Mesothelial cell of epicardium (in vitro differentiated cells): Measurements from ENCODE around the gene AQP2. TPM values are rescaled to one million over a fixed set of nuclear protein-coding genes. Genes with fewer than 3 reads are reported as not detected.

ENCODE experiments used
- DNase-seq, 2 experiments: peaks; one replicate each; pipeline ENCODE4 v3.0.0; 2021; ENCODE audit warnings: low spot score in 2 of 2; ENCODE audit not compliant: unreplicated experiment in 2 of 2
- H3K27ac Mint-ChIP-seq: 2 replicates; pipeline ENCODE4 v1.8.0; 2021; ENCODE audit warnings: mixed read lengths
- H3K27me3 Mint-ChIP-seq: 2 replicates; pipeline ENCODE4 v1.8.0; 2021; ENCODE audit warnings: low read depth, mixed read lengths
- H3K36me3 Mint-ChIP-seq: 2 replicates; pipeline ENCODE4 v1.8.0; 2021; ENCODE audit warnings: mixed read lengths
- H3K4me1 Mint-ChIP-seq: 2 replicates; pipeline ENCODE4 v1.8.0; 2021; ENCODE audit warnings: mixed read lengths
- H3K4me3 Mint-ChIP-seq: 2 replicates; pipeline ENCODE4 v1.8.0; 2021; ENCODE audit warnings: mild to moderate bottlenecking, moderate library complexity, mixed read lengths
- H3K9me3 Mint-ChIP-seq: 2 replicates; pipeline ENCODE4 v1.8.0; 2021; ENCODE audit warnings: mixed read lengths
- CTCF ChIP-seq: fragments of 200-600 bp; sonication (generic); IDR thresholded peaks from one replicate; pipeline ENCODE4 v1.5.0; 2021; ENCODE audit warnings: antibody characterized with exemption; ENCODE audit not compliant: unreplicated experiment
- total RNA-seq: library from RNA; stranded (reverse); gene quantifications from 3 replicates; pipeline ENCODE4 v1.2.1, GENCODE V29; 2021

The AQP2 gene
- total RNA-seq, 1 donor from 2014 or later = not detected

GRCh38 chr12:49951411-49952240 lies 1.1 kb downstream of the AQP2 start:
- no peak overlapping the region for H3K27ac Mint-ChIP-seq
- H3K4me3 Mint-ChIP-seq = no peak overlapping the region
- peaks cover 7% of the 10 kb centered on the region for H3K4me1 Mint-ChIP-seq
- peaks cover 24% of the 10 kb centered on the region for H3K27me3 Mint-ChIP-seq
- no peak for TF ChIP-seq CTCF
- no peaks in the 10 kb centered on the region for H3K36me3 Mint-ChIP-seq
- DNase-seq = no peak
- H3K9me3 Mint-ChIP-seq = no peaks in the 10 kb centered on the region

DNA sequence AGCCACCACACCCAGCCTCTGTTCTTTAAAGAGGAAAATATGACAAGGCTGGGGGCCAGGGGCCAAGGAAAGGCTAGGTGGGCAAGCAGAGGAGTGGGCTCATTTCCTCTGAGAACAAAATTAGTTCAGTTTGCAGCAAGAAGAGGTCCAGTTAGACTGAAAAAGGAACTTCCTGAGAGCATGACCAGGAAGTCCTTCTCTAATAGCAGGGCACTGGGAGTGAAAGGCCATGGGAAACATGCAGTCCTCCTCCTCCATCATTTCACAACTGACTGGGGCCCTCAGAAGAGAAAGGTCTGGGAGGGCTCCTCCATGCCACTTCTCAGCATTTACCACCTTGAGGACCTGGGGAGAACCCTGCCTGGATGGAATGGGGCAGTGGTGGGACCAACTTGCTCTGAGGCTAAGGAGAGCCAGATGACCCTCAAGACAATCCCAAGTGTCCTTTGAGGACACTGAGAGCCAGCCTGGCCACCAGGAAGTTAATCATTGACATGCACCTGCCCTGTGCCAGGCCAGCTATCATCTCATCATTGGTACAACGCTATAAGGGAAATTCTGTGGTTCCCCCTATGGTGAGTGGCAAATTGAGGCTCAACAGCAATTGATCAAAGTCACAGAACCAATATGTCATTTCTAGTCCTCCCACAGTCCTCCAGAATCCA lies 2.0 kb downstream of the AQP2 start:
- H3K9me3 Mint-ChIP-seq = no peaks in the 10 kb centered on the region
- H3K27me3 Mint-ChIP-seq = peaks cover 32% of the 10 kb centered on the region
- H3K27ac Mint-ChIP-seq = no peak overlapping the region
- peaks cover 7% of the 10 kb centered on the region for H3K4me1 Mint-ChIP-seq
- DNase-seq = no peak
- no peaks in the 10 kb centered on the region for H3K36me3 Mint-ChIP-seq
- TF ChIP-seq CTCF = no peak
- H3K4me3 Mint-ChIP-seq = no peak overlapping the region

DNA sequence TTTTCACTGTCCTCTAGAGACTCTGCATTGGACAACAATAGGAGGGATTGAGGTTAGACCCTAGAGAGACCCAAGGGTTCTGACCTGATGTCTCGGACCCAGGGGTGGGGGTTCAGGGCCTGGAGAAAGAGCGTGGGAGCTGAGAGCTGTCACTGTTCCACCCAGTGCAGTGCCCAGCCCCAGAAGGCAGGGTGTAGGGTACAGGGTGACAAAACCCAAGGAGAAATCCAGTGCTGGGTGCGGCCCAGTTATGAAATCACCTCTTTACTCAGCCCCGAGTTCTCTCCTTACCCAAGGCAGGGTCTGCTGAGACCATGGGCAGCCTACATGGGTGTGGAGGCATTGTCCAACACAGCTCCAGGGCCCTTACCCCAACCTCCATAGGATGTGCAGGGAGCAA lies 2.6 kb downstream of the AQP2 start:
- Mint-ChIP-seq H3K9me3 (no peaks in the 10 kb centered on the region), H3K4me3 (no peak overlapping the region), H3K27ac (no peak overlapping the region), H3K4me1 (peaks cover 7% of the 10 kb centered on the region), H3K36me3 (no peaks in the 10 kb centered on the region), H3K27me3 (peaks cover 38% of the 10 kb centered on the region)
- DNase-seq = no peak
- TF ChIP-seq CTCF = no peak

DNA sequence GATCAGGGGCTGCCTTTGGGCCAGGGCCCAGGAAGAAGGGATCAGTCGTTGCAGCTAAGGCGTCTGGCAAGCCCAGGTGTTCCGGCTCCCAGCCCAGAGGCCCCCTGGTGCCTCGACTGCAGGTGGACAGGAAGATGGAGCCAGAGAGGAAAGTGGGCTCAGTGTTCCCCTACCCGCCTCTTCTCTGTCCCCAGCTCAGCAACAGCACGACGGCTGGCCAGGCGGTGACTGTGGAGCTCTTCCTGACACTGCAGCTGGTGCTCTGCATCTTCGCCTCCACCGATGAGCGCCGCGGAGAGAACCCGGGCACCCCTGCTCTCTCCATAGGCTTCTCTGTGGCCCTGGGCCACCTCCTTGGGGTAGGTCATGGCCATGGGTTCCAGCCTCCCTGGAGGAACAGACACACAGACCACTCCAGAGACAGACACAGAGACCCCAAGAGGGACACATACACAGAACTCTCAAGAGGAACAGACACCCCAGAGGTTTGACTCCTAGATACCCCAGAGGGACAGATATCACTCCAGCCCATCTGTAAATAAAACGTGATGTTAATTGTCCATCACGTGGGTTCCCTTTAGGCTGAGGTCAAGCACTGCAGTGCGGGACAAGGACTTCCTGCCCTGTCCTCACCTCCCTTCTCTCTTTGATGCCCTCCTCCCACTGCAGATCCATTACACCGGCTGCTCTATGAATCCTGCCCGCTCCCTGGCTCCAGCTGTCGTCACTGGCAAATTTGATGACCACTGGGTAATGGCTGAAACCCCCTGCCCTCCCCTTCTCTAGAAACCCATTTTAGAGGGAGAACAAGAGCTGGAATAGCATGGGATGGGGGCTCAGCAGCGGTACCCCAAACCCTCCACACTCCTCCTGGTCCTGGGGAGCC lies 3.7 kb downstream of the AQP2 start:
- Mint-ChIP-seq H3K9me3 (no peaks in the 10 kb centered on the region), H3K4me3 (no peak overlapping the region), H3K36me3 (no peaks in the 10 kb centered on the region), H3K27me3 (peaks cover 49% of the 10 kb centered on the region), H3K27ac (no peak overlapping the region), H3K4me1 (peaks cover 7% of the 10 kb centered on the region)
- no peak for TF ChIP-seq CTCF
- no peak for DNase-seq

- Mint-ChIP-seq H3K4me3 (no peak overlapping the region), H3K27ac (no peak overlapping the region), H3K4me1 (peaks cover 10% of the 10 kb centered on the region), H3K27me3 (peaks cover 58% of the 10 kb centered on the region), H3K9me3 (no peaks in the 10 kb centered on the region), H3K36me3 (no peaks in the 10 kb centered on the region)
- TF ChIP-seq CTCF = no peak
- no peak for DNase-seq
Observed at GRCh38 chr12:49954863-49955830, 4.6 kb downstream of the AQP2 start.
